ENCODE results near the gene ATP1B2. TPM values are rescaled to one million over a fixed set of nuclear protein-coding genes. Genes with fewer than 3 reads are reported as not detected.
A peak's percentile ranks its signal among the peaks of the same experiment; 100 is the strongest.
"Not testable (repeated sequence)": the region's sequence is repeated elsewhere in the genome, so short reads cannot be mapped to it uniquely, and the experiment has no call there.

Gene ATP1B2
- total RNA-seq, 1 donor from 2014 or later: 2.7 TPM

GRCh38 chr17:7633093-7633492, 17.6 kb upstream of the ATP1B2 start:
- Histone ChIP-seq H3K27ac (no peak overlapping the region), H3K4me1 (no peaks in the 10 kb centered on the region), H3K36me3 (no peaks in the 10 kb centered on the region), H3K9me3 (no peaks in the 10 kb centered on the region), H3K27me3 (no peaks in the 10 kb centered on the region), H3K4me3 (no peak overlapping the region)
- DNase-seq (ENCODE audit: extremely low spot score in 2 of 2): no peak
- TF ChIP-seq POLR2AphosphoS5 (IDR thresholded peaks at IDR 0.05; ENCODE audit: insufficient read depth in 1 of 2, low read depth in 1 of 2): no peak
- intact Hi-C loops (cut with DNase I): no loop called here

GRCh38 chr17:7634384-7634783, 16.3 kb upstream of the ATP1B2 start:
- TF ChIP-seq CTCF (IDR thresholded peaks at IDR 0.05) (peak in 1 of 3 experiments; percentile 21), POLR2A (IDR thresholded peaks at IDR 0.05) (no peak)
- H3K4me3 ChIP-seq: no peak overlapping the region
- DNase-seq (ENCODE audit: extremely low spot score in 2 of 2): no peak
- no peaks in the 10 kb centered on the region for H3K36me3 ChIP-seq
- intact Hi-C loops (cut with DNase I): no loop called here
- no peaks in the 10 kb centered on the region for H3K4me1 ChIP-seq
- no peaks in the 10 kb centered on the region for H3K9me3 ChIP-seq
- H3K27ac ChIP-seq: no peak overlapping the region
- no peaks in the 10 kb centered on the region for H3K27me3 ChIP-seq

- no peaks in the 10 kb centered on the region for H3K27me3 ChIP-seq
- TF ChIP-seq POLR2A (IDR thresholded peaks at IDR 0.05): no peak
- no peak for TF ChIP-seq CTCF (IDR thresholded peaks at IDR 0.05)
- no peak for TF ChIP-seq POLR2AphosphoS5 (IDR thresholded peaks at IDR 0.05; ENCODE audit: insufficient read depth in 1 of 2, low read depth in 1 of 2)
- H3K9me3 ChIP-seq: no peaks in the 10 kb centered on the region
- no peaks in the 10 kb centered on the region for H3K36me3 ChIP-seq
- no peak for DNase-seq (ENCODE audit: extremely low spot score in 2 of 2)
- no peak overlapping the region for H3K4me3 ChIP-seq
- H3K4me1 ChIP-seq: no peaks in the 10 kb centered on the region
- H3K27ac ChIP-seq: no peak overlapping the region
- intact Hi-C loops (cut with DNase I): no loop called here
These were observed 14.6 kb upstream of the ATP1B2 start for GRCh38 chr17:7636163-7636562.

- Histone ChIP-seq H3K27ac (no peak overlapping the region), H3K27me3 (no peaks in the 10 kb centered on the region), H3K36me3 (no peaks in the 10 kb centered on the region), H3K4me3 (no peak overlapping the region), H3K4me1 (no peaks in the 10 kb centered on the region), H3K9me3 (no peaks in the 10 kb centered on the region)
- DNase-seq (ENCODE audit: extremely low spot score in 2 of 2): no peak
- intact Hi-C loops (cut with DNase I): no loop called here
- TF ChIP-seq CTCF (IDR thresholded peaks at IDR 0.05) (no peak), POLR2A (IDR thresholded peaks at IDR 0.05) (no peak), POLR2AphosphoS5 (IDR thresholded peaks at IDR 0.05; ENCODE audit: insufficient read depth in 1 of 2, low read depth in 1 of 2) (no peak)
These were observed 9.9 kb upstream of the ATP1B2 start for GRCh38 chr17:7640783-7641182.

GRCh38 chr17:7641635-7642034, 9.1 kb upstream of the ATP1B2 start:
- H3K27ac ChIP-seq; H3K4me1 ChIP-seq; intact Hi-C loops (cut with DNase I); H3K9me3 ChIP-seq; H3K27me3 ChIP-seq; H3K36me3 ChIP-seq; DNase-seq (ENCODE audit: extremely low spot score in 2 of 2); H3K4me3 ChIP-seq: not testable (repeated sequence)

GRCh38 chr17:7644775-7645174, 6.0 kb upstream of the ATP1B2 start:
- Histone ChIP-seq H3K9me3 (no peaks in the 10 kb centered on the region), H3K4me1 (no peaks in the 10 kb centered on the region), H3K27me3 (no peaks in the 10 kb centered on the region), H3K36me3 (no peaks in the 10 kb centered on the region), H3K4me3 (no peak overlapping the region), H3K27ac (no peak overlapping the region)
- DNase-seq (ENCODE audit: extremely low spot score in 2 of 2): no peak
- intact Hi-C loops (cut with DNase I): no loop called here
- TF ChIP-seq CTCF (IDR thresholded peaks at IDR 0.05) (no peak), POLR2A (IDR thresholded peaks at IDR 0.05) (no peak), POLR2AphosphoS5 (IDR thresholded peaks at IDR 0.05; ENCODE audit: insufficient read depth in 1 of 2, low read depth in 1 of 2) (no peak)

Data from vagina (tissue), 2 donors.